GM13976 (cell line): Measurements from ENCODE around the gene WTIP.

ENCODE experiments used
- DNase-seq: peaks from one replicate; pipeline ENCODE4 v3.0.0; 2012; ENCODE audit warnings: low spot score
- in situ Hi-C: fragments of 300-500 bp; cut with MboI; formaldehyde crosslinking; loops from one replicate; pipeline ENCODE4 v1.12.0; 2022; ENCODE audit warnings: low sequenced_read_pairs, mixed read lengths, inconsistent platforms; ENCODE audit not compliant: unreplicated experiment
- TF ChIP-seq, protein P1 (sequence below): IDR thresholded peaks from 2 replicates; pipeline ENCODE4 v1.5.1; 2012; ENCODE audit warnings: borderline replicate concordance, mild to moderate bottlenecking; ENCODE audit not compliant: insufficient read depth; ENCODE audit errors: extremely low read depth, missing control alignments, control extremely low read depth

Gene WTIP

DNA sequence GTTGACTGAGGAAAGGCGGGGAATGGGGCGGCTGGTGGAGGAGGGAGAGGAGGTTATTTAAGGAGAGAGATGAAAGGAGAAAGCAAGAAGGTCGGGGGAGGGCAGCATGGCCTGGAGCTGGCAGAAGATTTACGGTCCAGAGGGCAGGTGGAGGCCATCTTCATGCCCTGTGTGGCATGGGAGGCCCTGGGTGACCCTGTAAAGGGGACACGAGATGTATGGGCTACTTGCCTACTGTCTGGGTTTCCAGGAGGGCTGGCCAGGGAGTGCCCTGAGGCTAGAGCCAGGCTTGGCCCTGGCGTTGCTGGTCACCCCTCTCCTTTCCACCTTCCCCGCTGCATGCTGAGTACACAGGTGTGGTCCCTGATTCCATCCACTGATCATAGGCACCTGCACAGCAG is 6.1 kb downstream of the WTIP start:
- in situ Hi-C loops = no loop called here
- TF ChIP-seq, protein P1, sequence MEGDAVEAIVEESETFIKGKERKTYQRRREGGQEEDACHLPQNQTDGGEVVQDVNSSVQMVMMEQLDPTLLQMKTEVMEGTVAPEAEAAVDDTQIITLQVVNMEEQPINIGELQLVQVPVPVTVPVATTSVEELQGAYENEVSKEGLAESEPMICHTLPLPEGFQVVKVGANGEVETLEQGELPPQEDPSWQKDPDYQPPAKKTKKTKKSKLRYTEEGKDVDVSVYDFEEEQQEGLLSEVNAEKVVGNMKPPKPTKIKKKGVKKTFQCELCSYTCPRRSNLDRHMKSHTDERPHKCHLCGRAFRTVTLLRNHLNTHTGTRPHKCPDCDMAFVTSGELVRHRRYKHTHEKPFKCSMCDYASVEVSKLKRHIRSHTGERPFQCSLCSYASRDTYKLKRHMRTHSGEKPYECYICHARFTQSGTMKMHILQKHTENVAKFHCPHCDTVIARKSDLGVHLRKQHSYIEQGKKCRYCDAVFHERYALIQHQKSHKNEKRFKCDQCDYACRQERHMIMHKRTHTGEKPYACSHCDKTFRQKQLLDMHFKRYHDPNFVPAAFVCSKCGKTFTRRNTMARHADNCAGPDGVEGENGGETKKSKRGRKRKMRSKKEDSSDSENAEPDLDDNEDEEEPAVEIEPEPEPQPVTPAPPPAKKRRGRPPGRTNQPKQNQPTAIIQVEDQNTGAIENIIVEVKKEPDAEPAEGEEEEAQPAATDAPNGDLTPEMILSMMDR = no peak
- DNase-seq = no peak

DNA sequence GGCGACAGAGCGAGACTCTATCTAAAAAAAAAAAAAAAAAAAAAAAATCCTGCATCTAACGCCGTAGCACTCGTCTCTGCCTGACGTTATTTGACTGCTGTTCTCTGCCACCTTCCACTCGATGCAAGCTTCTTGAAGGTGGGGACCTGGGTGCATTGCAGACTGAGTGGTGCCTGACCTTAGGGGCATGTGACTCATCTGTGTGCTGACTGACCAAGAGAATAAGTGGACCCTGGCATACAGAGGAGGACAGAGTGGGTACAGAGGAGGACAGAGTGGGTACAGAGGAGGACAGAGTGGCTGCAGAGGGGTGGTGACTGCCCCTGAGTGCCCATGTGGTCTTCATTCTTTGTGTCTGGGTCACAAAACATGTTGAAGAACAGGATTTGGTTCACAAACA is 7.6 kb downstream of the WTIP start:
- TF ChIP-seq, protein P1 = no peak
- in situ Hi-C loops = no loop called here
- DNase-seq = no peak

GRCh38 chr19:34490141-34490766 is 8.7 kb downstream of the WTIP start:
- TF ChIP-seq, protein P1 = no peak
- in situ Hi-C loops = no loop called here
- no peak for DNase-seq

GRCh38 chr19:34493038-34493648 is 11.6 kb downstream of the WTIP start:
- TF ChIP-seq, protein P1 = no peak
- DNase-seq = no peak
- in situ Hi-C loops = no loop called here

DNA sequence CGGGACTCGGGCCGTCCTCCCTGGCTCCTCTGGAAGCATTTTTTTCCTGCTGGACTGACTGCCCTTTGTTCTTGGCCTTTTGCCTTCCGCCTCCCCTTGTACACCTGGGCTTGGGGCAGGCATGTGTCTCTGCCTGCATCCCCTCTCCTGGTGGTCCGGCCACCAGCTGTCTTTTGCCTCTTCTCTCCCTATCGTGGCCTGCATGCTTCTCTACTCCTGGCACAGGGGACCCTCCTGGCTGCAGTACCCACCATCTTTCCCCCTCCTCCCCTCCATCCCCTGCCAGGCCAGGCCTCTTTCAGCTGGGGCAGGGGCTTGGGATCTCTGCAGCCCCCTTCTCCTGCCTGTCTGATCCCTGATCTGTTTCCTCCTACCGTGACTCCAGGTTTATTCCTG is 12.1 kb downstream of the WTIP start:
- TF ChIP-seq, protein P1 = no peak
- in situ Hi-C loops = no loop called here
- DNase-seq = no peak

GRCh38 chr19:34494601-34495000 is 13.0 kb downstream of the WTIP start:
- DNase-seq = no peak
- in situ Hi-C loops = no loop called here
- TF ChIP-seq, protein P1 = no peak

GRCh38 chr19:34495416-34495815 is 13.9 kb downstream of the WTIP start:
- in situ Hi-C loops = no loop called here
- TF ChIP-seq, protein P1 = no peak
- no peak for DNase-seq
